ENCODE measurements around the gene PDE1C.
"Not testable (repeated sequence)": the region's sequence is repeated elsewhere in the genome, so short reads cannot be mapped to it uniquely, and the experiment has no call there.

Gene PDE1C

GRCh38 chr7:32043688-32044087, 26.5 kb downstream of the PDE1C start:
- DNase-seq (ENCODE audit: low read depth) = no peak

- DNase-seq (ENCODE audit: low read depth) = no peak
Observed at GRCh38 chr7:32042900-32043299, 27.3 kb downstream of the PDE1C start.

DNA sequence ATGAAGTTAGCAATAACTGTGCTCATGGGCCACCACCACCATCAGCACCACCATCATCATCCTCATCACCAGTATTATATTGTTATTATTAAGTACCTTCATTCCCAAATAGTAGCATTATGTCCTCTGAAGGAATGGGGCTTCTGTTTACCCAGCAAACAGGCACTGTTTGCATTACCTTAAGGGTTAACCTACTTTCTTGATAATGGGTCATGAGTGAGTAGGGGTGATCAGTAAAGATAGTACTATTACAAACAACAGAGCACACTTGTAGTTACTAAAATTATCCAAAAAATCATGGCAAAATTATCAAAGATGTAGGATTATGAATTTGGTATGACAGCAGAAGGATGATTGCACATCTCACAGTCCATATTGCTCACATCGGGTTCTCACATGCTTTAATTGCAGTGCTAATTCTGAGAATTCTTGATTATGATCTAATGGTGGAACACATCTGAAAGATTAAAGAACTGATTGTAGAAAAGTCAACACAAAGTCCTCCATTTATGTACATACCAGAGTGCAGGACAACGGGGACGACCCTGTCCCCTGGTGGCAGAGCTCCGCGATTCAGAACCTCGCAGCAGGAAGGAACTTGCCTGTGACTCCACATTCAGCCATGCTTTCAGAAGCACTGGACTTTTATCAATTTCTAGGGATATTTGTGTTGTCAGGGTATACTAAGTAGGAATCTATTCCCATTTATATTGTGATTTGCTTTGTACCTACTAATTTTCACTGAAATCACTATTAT, 31.0 kb downstream of the PDE1C start:
- DNase-seq (ENCODE audit: low read depth) = no peak

DNA sequence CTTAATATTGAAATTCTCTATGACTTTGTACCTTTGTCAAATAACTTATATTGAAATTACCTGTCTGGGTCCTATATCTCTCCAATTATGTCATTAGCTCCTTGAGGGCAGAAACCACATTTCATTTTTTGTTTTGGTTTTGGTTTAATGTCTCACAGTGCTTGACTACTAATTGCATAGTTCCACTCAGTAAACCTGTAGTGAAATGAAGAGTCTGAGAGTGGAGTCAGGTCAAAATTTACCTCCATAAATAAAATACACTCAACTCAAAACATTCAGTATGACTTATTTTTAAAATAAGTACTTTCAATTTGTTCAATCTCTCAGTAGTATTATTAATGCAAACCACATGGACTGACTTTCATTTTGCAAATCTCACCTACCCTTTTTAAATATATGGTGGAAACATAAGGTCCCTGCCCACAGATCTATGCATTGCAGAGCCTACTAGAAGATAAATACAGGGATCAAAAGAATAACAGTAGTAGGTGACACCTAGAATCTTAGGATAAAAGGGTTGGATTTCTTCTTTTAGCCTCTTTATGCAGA, 32.5 kb downstream of the PDE1C start:
- DNase-seq (ENCODE audit: low read depth) = no peak

DNA sequence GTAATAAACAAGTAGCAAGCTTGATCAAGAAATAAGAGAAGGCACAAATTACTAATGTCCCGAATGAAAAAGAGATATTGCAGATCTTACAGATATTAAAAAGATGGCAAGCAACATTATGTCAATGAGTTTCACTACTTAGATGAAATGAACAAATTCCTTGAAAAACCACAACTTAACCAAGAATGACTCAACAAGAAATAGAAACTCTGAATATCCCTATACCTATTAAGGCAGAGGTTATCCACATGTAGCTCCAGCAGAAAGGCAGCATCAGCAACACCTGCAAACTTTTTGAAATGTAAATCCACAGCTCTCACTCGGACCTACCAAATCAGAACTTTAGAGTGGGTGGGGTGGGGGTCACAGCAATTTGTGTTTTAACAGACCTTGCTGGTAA, 33.6 kb downstream of the PDE1C start:
- no peak for DNase-seq (ENCODE audit: low read depth)

GRCh38 chr7:32034052-32034451, 36.2 kb downstream of the PDE1C start:
- no peak for DNase-seq (ENCODE audit: low read depth)

- DNase-seq (ENCODE audit: low read depth) = no peak
Observed at GRCh38 chr7:32033006-32033405, 37.2 kb downstream of the PDE1C start.

DNA sequence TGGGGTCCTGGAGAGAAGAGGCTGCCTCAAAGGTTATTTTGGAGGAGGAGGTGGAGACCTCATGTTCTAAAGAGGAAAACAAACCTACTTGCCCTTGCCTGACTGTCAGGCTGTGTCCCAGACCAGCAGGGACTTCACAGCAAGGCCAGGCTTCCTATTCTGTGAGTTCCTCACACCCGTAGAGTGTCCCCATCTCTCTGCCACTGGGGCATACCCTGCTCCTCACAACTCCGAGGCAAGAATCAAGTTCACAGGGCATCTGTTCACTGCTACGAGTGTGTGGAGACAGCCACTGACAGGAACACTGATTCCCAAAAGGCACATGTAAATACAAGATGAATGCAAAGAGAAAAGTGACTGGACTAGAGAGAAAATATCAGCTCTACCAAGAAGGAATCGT, 38.0 kb downstream of the PDE1C start:
- DNase-seq (ENCODE audit: low read depth) = no peak

GRCh38 chr7:32030904-32031692, 39.1 kb downstream of the PDE1C start:
- no peak for DNase-seq (ENCODE audit: low read depth)

GRCh38 chr7:32026083-32026425, 44.2 kb downstream of the PDE1C start:
- DNase-seq (ENCODE audit: low read depth) = no peak

DNA sequence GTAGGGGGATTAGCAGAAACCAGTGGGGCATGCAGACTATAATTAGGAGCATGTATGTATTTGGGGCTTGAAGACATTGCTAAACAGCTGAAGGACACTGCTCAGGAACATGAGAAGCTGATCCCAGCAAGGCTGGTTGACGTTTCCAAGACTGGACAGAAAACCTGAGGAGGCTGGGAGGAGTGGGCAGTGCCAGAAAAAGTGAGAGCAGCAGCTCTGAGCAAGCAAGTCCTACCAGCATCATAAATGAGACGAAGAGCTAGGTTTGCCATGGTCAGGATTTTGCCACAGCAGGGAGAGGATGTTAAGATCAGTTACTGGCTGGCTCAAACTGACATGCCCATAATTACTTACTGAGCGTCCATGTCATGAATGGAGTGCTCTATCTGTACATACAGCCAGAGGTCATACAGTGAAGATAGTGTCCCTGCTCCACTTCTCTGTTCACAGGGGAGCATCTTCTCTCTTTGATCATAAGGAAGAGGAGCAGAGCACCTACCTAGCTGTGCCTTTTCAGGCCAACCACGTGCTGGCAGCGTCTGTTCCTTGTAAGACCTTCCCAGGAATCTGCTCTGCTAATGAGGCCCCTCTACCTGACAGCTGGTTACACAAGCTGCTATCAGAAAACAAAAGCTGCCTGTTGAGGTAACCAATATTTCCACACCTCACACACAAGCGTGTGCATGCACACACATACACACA, 44.7 kb downstream of the PDE1C start:
- DNase-seq (ENCODE audit: low read depth) = no peak

DNA sequence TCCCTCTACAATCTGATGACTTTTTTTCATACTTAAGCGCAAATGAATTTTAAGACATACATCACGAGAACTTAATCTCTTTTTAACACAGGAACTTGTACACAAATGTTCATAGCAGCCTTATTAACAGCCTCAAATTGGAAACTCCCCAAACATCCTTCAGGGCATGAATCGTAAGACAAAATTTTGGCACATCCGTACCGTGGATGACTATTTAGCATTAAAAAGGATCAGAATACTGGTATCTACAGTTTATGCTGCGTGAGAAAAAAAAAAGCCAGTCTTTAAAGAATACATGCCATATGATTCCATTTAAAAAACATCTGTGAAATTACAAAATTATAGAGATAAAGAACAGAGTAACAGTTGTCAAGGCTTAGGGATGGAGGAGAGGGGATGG, 46.8 kb downstream of the PDE1C start:
- DNase-seq (ENCODE audit: low read depth) = no peak

DNA sequence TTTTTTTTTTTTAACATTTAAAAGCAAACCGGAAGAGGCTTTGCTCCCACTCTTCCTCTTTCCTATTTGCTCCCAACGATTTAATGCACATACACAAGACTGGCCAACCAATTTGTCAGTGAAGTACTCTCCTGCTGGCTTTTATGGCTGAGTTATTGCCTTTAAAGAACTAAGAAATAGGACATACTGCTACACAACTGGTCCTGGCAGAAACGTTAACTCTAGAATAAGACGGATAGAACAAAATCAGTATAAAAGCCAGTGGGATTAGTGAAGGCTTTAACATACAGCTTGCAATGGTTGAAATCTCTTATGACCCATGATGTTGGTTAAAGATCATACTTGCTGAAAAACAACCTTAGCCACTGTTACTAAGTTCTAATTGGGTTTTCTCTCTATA, 47.2 kb downstream of the PDE1C start:
- no peak for DNase-seq (ENCODE audit: low read depth)

GRCh38 chr7:32020551-32021159, 49.6 kb downstream of the PDE1C start:
- no peak for DNase-seq (ENCODE audit: low read depth)

DNA sequence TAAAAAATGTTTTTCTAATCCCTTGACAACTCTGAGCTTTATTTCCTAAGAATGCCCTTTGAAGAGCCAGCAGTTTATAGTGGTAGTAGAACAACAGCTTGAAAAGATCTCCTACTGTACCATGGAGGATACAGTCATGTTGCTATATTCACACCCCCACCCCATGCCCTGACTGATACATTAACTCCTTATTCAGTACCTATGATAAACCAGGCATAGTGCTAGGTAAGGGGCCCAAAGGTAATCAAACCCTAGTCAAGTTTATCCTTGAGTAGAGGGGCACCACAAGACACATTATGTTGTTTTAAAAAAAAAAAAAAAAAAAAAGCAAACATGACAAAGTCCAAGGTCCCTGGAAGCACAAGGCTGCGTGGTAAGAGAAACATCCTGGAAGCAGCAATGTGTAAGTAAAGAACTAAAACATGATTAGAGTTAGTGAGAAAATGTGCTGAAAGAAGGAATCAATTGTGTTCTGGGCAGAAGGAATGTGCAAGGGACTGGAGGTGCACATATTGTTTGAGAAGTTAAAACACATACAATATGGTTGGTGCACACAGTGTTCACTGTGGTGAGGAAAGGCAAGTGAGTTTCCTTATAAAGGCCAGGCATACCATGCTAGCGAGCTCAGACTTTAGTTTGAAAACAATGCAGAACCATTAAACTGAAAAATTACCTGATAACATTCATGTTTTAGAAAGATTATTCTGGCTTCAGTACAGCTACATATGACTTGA, 51.2 kb downstream of the PDE1C start:
- no peak for DNase-seq (ENCODE audit: low read depth)

GRCh38 chr7:32015133-32015532, 55.1 kb downstream of the PDE1C start:
- no peak for DNase-seq (ENCODE audit: low read depth)

- not testable (repeated sequence) for DNase-seq (ENCODE audit: low read depth)
Observed at GRCh38 chr7:32013471-32013870, 56.7 kb downstream of the PDE1C start.

GRCh38 chr7:32005577-32005976, 64.6 kb downstream of the PDE1C start:
- DNase-seq (ENCODE audit: low read depth) = no peak

DNA sequence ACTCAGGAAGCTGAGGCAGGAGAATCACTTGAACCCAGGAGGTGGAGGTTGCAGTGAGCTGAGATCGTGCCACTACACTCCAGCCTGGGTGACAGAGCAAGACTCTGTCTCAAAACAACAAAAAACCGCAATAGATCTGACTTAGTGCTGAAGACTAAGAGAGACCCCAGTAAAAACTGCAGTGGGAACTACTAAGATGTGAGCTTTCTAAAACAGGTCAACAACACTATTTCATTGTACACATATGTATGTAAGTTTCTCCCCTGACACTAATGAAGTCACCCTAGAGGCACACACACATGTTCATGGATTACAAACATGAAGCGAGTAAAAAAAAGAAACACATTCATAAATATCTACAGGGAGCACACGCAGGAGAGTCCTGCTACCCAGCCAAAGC, 68.3 kb downstream of the PDE1C start:
- no peak for DNase-seq (ENCODE audit: low read depth)

- no peak for DNase-seq (ENCODE audit: low read depth)
Observed at GRCh38 chr7:31997423-31997822, 72.8 kb downstream of the PDE1C start.

DNA sequence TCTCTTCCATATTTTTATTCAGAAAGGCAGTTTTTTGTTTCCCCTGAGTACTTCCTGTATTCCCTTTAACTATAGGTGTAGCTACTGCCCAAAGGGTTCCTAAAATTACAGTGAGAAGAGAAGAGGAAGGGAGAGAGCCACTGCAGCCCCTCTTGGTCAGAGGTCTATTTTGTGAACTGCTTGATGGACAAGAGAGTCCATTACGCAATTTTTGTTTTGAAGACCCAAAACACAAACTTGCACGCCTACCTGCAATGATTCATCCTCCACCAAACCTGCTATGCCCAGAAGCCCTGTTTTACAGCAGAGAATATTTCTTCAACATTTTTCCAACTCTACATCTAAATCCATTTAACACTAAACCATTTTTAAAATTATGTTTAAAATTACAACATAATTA, 75.1 kb downstream of the PDE1C start:
- DNase-seq (ENCODE audit: low read depth) = no peak

DNA sequence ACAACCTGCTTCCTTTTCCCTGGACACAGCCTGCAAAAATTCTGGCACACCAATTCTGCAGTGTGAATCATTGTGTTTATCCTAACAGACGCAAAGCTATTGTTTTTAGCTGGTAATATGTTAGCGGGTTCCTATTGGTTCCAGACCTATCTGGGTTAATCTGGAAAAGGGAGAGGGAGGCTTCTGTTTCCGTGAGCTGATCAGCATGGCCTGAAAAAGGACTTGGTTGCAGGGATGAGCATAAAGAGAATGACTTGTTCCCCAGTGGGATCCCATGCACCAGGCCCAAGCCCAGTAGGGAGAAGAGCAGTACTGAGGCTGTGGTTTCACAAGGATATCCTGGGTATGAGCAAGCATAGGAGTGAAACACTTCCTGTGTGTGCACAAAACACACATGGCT, 78.4 kb downstream of the PDE1C start:
- DNase-seq (ENCODE audit: low read depth) = no peak
